Lung (tissue), 12 donors: Measurements from ENCODE around the gene STX10. TPM values are rescaled to one million over a fixed set of nuclear protein-coding genes. Genes with fewer than 3 reads are reported as not detected.

Experiments
- ATAC-seq: fragments of 200-7000 bp; cut with Tn5 transposase; one replicate; pipeline ENCODE4 v1.9.1; 2020; ENCODE audit warnings: moderate number of reproducible peaks; ENCODE audit not compliant: insufficient read depth, low FRiP score
- DNase-seq, 3 donors: peaks; one replicate each; pipeline ENCODE4 v3.0.0-alpha.2; 2013 to 2017
- H3K27ac ChIP-seq, 2 donors: one replicate each; pipeline ENCODE4 v1.5.1; 2013; ENCODE audit warnings: mild to moderate bottlenecking in 2 of 2, moderate library complexity in 2 of 2, control low read depth in 1 of 2, inconsistent platforms in 1 of 2, low read depth in 1 of 2, low read length in 1 of 2
- H3K27me3 ChIP-seq, 3 donors: one replicate each; pipeline ENCODE4 v1.5.1; 2013; ENCODE audit warnings: low read length in 2 of 3; ENCODE audit not compliant: control insufficient read depth in 3 of 3, insufficient read depth in 3 of 3
- H3K36me3 ChIP-seq, 4 donors: one replicate each; pipeline ENCODE4 v1.5.1; 2013; ENCODE audit warnings: low read length in 4 of 4, mild to moderate bottlenecking in 1 of 4, moderate library complexity in 1 of 4; ENCODE audit not compliant: control insufficient read depth in 4 of 4, insufficient read depth in 4 of 4
- H3K4me1 ChIP-seq, 5 donors: one replicate each; pipeline ENCODE4 v1.5.1; 2013; ENCODE audit warnings: low read length in 5 of 5, mild to moderate bottlenecking in 2 of 5, moderate library complexity in 1 of 5; ENCODE audit not compliant: control insufficient read depth in 5 of 5, insufficient read depth in 5 of 5
- H3K4me3 ChIP-seq: one replicate; pipeline ENCODE4 v1.5.1; 2013; ENCODE audit warnings: mild to moderate bottlenecking, control low read depth, moderate library complexity
- H3K9ac ChIP-seq, 2 donors: one replicate each; pipeline ENCODE4 v1.5.1; 2013; ENCODE audit warnings: low read length in 2 of 2, control low read depth in 1 of 2; ENCODE audit not compliant: insufficient read depth in 1 of 2
- H3K9me3 ChIP-seq, 4 donors: one replicate each; pipeline ENCODE4 v1.5.1; 2013; ENCODE audit warnings: low read length in 3 of 4, mild to moderate bottlenecking in 1 of 4, moderate library complexity in 1 of 4; ENCODE audit not compliant: control insufficient read depth in 4 of 4, insufficient read depth in 3 of 4
- WGBS, 2 donors: extraction: QIAGEN DNeasy Blood & Tissue Kit; methylation state at CpG; one replicate each; pipeline ENCODE4 v1.1.7; 2013; 5-methylcytosine and 5-hydroxymethylcytosine counted together
- polyA plus RNA-seq, 2 donors: library from polyadenylated mRNA; stranded (reverse); fragments of 200-250 nt; gene quantifications; one replicate each; pipeline ENCODE4 v1.2.1, GENCODE V29; 2013
- total RNA-seq, 2 donors: library from RNA; depleted of rRNA in 1 of 2; stranded (reverse); fragments of >200 nt in 1 of 2; gene quantifications; one replicate each; pipeline ENCODE4 v1.2.1, GENCODE V29; 2014 to 2021
- TF ChIP-seq, protein P1 (sequence below): IDR thresholded peaks from 2 replicates; pipeline ENCODE4 v1.5.1; 2012; ENCODE audit warnings: mild to moderate bottlenecking; ENCODE audit errors: control extremely low read depth, extremely low read depth
- donor health status: control.
- donor health status: control.
- donor health status: Bipolar disorder and iron deficiency.
- donor health status: healthy.
- donor health status: DM: yes; HTN: yes; CAD: no.

Gene STX10
- total and polyA plus RNA-seq, 4 donors = 45.8 to 136 (median 111) TPM

DNA sequence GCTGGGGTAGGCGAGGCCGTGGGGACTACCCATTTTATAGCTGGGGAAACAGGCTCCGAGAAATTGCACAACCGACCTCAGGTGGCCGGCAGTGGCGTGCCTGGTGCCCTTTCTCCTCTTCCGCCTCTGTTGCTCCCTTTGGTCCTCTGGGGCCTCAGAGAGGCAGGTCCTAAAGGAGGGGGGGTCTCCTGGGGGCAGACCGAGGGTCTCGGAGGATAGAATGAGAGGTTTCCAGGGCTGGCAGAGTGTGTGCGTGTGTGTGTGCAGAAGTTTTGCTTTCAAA lies 11.3 kb downstream of the STX10 start:
- Histone ChIP-seq H3K4me3 (no peak overlapping the region), H3K36me3 (peaks cover 5 to 36% (median 11%) of the 10 kb centered on the region in 4 donors)

DNA sequence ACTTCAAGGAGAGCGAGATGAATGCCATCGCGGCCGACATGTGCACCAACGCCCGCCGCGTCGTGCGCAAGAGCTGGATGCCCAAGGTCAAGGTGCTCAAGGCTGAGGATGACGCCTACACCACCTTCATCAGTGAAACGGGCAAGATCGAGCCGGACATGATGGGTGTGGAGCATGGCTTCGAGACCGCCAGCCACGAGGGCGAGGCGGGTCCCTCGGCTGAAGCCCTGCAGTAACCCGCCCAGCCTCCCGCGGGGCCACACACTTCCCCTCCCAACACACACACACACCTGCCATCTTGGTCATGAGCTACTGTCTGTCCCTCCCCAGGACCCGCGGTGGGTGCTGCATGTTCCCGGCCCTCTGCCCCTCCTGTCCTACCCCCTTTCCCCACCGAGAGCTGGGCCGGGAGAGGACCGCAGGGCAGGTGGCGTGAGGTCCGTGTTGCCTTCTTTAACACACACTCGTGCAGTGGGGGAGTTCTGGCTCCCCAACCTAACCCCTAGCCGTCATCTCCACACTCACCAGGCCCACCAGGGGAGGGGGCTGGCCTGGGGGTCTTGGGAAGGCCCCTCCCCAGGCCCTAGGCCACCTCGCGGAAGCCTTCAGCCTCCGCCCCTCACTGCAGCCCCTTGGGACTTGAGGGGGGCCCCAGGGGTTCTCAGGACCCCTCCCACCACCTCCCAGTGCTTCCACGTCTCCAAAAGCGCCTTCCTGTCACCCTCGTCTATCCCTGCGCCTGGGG lies 11.8 kb downstream of the STX10 start:
- Histone ChIP-seq H3K4me1 (peaks cover 0 to 16% (median 0%) of the 10 kb centered on the region in 5 donors), H3K36me3 (peaks cover 3 to 35% (median 11%) of the 10 kb centered on the region in 4 donors), H3K27ac (no peak overlapping the region), H3K27me3 (no peaks in the 10 kb centered on the region), H3K9ac (no peak overlapping the region), H3K4me3 (no peak overlapping the region), H3K9me3 (no peaks in the 10 kb centered on the region)
- TF ChIP-seq, protein P1, sequence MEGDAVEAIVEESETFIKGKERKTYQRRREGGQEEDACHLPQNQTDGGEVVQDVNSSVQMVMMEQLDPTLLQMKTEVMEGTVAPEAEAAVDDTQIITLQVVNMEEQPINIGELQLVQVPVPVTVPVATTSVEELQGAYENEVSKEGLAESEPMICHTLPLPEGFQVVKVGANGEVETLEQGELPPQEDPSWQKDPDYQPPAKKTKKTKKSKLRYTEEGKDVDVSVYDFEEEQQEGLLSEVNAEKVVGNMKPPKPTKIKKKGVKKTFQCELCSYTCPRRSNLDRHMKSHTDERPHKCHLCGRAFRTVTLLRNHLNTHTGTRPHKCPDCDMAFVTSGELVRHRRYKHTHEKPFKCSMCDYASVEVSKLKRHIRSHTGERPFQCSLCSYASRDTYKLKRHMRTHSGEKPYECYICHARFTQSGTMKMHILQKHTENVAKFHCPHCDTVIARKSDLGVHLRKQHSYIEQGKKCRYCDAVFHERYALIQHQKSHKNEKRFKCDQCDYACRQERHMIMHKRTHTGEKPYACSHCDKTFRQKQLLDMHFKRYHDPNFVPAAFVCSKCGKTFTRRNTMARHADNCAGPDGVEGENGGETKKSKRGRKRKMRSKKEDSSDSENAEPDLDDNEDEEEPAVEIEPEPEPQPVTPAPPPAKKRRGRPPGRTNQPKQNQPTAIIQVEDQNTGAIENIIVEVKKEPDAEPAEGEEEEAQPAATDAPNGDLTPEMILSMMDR = no peak
- ATAC-seq (no peak), DNase-seq (no peak)
- WGBS, 2 donors = 86 to 90% methylated on average over 40 of the region's 40 CpGs

More for the DNA sequence above, 11.3 kb downstream of the STX10 start:
- no peaks in the 10 kb centered on the region for H3K9me3 ChIP-seq
- ATAC-seq = no peak
- H3K4me1 ChIP-seq = peaks cover 0 to 16% (median 0%) of the 10 kb centered on the region in 5 donors
- H3K27ac ChIP-seq = no peak overlapping the region
- 50 to 77% methylated on average over 10 of the region's 10 CpGs for WGBS, 2 donors
- no peak overlapping the region for H3K9ac ChIP-seq
- no peaks in the 10 kb centered on the region for H3K27me3 ChIP-seq
- TF ChIP-seq, protein P1 = no peak
- DNase-seq = no peak

DNA sequence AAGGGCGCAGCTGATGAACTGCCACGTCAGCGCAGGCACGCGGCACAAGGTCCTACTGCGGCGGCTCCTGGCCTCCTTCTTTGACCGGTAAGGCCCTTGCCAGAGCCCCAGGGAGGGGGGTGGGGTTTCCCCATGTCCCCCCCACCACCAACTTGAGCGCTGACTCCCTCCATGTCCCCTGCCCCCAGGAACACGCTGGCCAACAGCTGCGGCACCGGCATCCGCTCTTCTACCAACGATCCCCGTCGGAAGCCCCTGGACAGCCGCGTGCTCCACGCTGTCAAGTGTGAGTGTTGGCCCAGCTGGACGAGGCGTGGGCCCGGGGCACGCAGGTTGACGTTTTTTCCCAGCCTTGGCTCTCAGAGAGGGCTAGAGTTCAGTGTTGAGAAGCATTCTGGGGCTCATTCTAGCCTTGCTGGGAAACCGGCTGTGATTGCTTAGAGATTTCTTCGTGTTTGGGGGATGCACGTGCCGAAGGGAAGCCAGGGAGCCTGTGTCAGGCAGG lies 12.8 kb downstream of the STX10 start:
- Histone ChIP-seq H3K4me3 (no peak overlapping the region), H3K9ac (no peak overlapping the region), H3K27me3 (no peaks in the 10 kb centered on the region), H3K36me3 (peaks cover 3 to 35% (median 11%) of the 10 kb centered on the region in 4 donors), H3K4me1 (peaks cover 0 to 20% (median 0%) of the 10 kb centered on the region in 5 donors), H3K9me3 (no peaks in the 10 kb centered on the region), H3K27ac (no peak overlapping the region)
- DNase-seq (no peak), ATAC-seq (no peak)
- TF ChIP-seq, protein P1 = no peak
- WGBS, 2 donors = 94% methylated on average over 28 of the region's 28 CpGs
